GM18517 (cell line): ENCODE data around the gene MUC5B.

Experiments
- ATAC-seq: cut with Tn5 transposase; IDR thresholded peaks from one replicate; pipeline ENCODE4 v1.9.1; 2021; ENCODE audit warnings: mild to moderate bottlenecking, moderate library complexity; ENCODE audit not compliant: unreplicated experiment

The MUC5B gene

GRCh38 chr11:1279674-1280055 lies 56.8 kb downstream of the MUC5B start:
- no peak for ATAC-seq

- ATAC-seq = no peak
These were observed 57.5 kb downstream of the MUC5B start for GRCh38 chr11:1280116-1281035.

- ATAC-seq = no peak
These were observed 58.6 kb downstream of the MUC5B start for GRCh38 chr11:1281326-1281973.

DNA sequence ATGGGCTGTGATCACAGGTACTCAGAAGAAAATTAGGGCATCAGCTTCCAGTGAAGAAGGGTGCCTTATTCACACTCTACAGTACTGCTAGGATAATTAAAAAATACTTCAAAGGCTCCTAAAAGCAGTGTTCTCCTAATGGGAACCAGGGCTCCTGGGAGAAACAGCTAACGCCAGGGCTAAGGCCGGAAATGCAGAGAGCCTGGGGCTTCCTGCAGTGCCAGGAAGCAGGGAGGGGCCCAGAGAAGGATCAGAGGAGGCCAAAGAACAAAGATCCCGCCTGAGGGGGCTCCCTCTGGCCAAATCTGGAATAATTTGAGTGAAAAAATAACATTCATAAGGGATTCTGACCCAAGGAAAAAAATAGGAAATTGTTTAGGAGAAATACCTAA lies 59.1 kb downstream of the MUC5B start:
- no peak for ATAC-seq

- no peak for ATAC-seq
These were observed 60.2 kb downstream of the MUC5B start for GRCh38 chr11:1283091-1283511.

DNA sequence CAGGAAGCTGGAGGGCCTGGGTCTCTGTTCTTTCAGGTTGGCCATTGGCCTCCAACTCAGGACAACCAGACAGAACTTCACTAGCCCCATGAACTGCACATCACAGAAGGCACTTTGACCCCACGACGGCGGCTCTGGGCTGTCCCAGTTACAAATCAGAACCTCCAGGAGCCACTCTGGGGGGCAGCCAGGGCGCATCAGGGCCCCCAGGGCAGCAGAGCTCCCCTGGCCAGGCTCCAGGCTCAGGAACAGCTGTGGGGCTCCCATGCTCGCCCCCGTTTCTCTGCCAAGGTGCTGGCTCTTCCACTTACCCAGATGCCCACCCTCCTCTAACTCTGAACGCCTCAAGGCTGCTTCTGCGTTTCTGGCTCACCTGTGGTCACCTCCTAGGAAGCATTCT lies 61.0 kb downstream of the MUC5B start:
- no peak for ATAC-seq

DNA sequence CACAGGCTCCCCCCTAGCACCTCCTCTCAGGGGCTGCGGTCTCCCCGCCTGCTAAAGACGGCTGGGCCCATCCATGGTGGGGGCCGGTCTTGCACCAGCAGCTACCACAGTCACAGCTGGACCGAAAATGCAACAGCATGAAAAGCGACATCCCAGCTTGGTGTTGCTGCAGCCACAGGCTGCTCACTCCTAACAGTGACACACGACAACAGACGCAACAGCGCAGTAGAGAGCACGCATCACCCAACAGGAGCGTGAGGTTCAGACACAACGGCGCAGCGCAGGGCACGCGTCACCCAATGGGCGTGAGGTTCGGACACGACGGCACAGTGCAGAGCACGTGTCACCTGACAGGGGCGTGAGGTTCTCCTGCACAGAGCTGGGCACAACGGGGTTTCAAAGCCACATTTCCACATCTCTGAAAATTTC lies 62.5 kb downstream of the MUC5B start:
- no peak for ATAC-seq

- no peak for ATAC-seq
These were observed 63.0 kb downstream of the MUC5B start for GRCh38 chr11:1285876-1286275.

DNA sequence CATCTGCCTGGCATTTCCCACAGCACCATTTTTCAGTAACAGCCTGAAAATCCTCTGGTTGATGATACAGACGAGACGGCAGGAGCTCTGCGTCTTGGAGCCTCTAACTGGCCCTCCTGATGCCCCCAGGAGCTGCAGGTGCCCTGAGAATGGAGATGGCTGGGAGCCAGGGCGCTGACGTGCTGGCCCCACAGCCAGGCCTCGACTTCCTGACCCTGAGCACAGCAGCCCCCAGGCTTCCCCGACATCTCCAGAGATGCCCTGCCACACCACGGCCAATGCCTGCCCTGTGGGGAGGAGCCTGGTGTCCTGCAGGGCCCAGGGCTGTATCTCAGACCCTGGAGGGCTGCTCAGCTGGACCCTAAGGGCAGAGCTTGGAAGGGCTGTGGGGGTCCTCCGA lies 65.1 kb downstream of the MUC5B start:
- ATAC-seq = no peak

- no peak for ATAC-seq
These were observed 65.7 kb downstream of the MUC5B start for GRCh38 chr11:1288426-1289151.

- ATAC-seq = no peak
These were observed 66.5 kb downstream of the MUC5B start for GRCh38 chr11:1289211-1289935.

DNA sequence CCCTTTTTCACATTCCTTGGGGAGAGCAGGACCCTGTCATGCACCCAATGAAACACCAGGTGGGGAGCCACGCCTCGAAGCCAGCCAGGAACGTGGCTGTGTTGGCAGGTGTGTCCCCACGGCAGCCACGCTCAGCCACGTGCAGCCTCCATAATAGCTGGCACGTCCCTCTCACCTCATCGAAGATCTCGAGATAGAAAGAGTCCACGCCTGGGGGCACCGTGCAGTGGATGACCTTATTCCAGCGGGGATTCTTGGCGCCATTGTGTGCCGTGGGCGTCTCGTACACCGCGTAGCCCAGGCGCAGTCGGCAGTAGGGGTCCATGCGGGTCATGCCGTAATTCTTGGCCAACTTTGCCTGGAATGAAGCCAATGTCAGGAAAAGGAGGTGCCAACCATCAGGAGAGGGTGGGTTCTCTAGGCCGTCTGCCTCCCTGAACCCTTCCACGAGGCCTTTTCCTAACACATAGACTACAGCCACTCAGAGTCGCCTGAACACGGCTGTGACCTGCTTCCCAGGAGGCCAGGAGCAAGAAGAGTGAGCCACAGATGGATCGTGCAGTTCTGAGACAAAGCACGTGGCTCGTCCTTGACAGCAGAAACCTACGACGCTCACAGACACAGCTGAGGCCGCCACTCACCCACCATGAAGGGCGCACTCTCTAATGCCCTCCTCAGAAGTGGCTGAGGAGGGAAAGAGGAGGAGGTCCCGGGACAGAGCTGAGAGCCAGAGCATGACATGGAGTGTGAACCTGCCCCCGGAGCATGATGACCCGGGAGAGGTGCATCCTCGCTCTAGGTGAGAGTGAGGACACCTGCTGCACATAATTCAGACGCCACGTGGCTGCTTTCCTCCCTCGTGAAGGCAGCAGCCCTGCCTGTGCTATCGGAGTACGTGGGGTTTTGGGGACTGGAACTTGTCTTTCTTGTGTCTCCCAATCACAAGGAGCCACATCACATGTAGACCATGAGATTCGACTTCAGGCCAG lies 67.5 kb downstream of the MUC5B start:
- no peak for ATAC-seq

DNA sequence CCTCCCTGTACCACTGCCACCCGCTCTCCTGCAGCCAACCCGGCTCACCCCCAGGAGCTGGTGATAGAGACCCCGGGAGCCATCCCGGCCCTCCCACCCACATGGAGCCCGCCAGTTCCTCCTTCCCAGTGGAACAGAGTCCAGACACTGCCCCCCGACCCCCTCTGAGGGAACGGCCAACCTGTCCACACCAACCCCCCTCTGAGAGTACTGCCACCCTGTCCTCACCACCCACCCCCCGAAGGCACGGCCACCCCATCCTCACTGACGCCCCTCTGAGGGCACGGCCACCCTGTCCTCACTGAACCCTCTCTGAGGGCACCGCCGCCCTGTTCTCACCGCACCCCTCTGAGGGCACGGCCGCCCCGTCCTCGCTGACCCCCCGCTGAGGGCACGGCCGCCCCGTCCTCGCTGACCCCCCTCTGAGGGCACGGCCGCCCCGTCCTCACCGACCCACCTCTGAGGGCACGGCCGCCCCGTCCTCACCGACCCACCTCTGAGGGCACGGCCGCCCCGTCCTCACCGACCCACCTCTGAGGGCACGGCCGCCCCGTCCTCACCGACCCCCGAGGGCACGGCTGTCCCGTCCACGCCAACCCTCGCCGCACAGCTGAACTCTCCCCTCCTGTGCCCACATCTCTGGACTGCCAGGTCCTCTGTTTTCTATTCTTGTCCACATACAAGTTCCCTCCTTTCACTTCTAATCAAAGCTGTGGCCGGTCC lies 68.6 kb downstream of the MUC5B start:
- no peak for ATAC-seq

GRCh38 chr11:1292018-1292643 lies 69.3 kb downstream of the MUC5B start:
- no peak for ATAC-seq

GRCh38 chr11:1292644-1293618 lies 70.1 kb downstream of the MUC5B start:
- ATAC-seq = no peak

GRCh38 chr11:1293619-1294015 lies 70.8 kb downstream of the MUC5B start:
- no peak for ATAC-seq

DNA sequence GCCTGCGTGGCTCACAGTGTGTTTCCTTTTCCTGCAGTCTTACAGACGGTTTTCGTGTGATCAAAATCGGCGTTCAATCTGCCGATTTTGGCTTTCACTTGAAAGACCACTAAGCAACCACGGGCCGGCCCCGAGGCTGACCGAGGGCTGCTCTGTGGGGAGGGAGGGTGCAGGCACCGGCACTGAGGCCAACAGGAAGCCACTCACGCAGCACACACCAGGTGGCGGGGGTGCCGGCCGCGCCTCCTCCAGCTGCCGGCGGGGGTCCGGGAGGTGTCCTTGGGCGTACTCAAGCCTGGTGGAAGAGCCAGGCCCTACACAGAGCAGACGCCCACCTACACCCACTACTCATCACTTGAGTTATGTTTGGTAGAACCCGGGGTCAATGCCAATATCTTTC lies 72.2 kb downstream of the MUC5B start:
- ATAC-seq = no peak

GRCh38 chr11:1295591-1295990 lies 72.7 kb downstream of the MUC5B start:
- ATAC-seq = no peak
